MCF 10A (cell line): ENCODE results near the gene SP2. TPM values are rescaled to one million over a fixed set of nuclear protein-coding genes. Genes with fewer than 3 reads are reported as not detected.
A peak's percentile ranks its signal among the peaks of the same experiment; 100 is the strongest.

Source experiments
- BruUV-seq: library from RNA; stranded (reverse); fragments of 400-500 nt; replicated peaks from 2 replicates; lab custom pipeline; 2021; lab: Mats Ljungman, UMichigan
- CTCF ChIA-PET: fragments of 300-600 bp; sonication (Branson Sonifier 250); formaldehyde crosslinking; extraction: SDS; loops from one replicate; lab custom pipeline; 2021; ENCODE audit warnings: antibody characterized with exemption, inconsistent platforms; lab: Yijun Ruan, JAX
- POLR2A ChIA-PET: fragments of 300-600, 350-650 bp; sonication (Branson Sonifier 250); formaldehyde crosslinking; extraction: SDS; loops from one replicate; lab custom pipeline; 2020; ENCODE audit warnings: antibody characterized with exemption, inconsistent platforms; lab: Yijun Ruan, JAX
- DNase-seq: peaks from one replicate; pipeline ENCODE4 v3.0.0-alpha.2; 2018; ENCODE audit not compliant: unreplicated experiment
- H3K27ac Mint-ChIP-seq: one replicate; pipeline ENCODE4 v1.8.0; 2022; ENCODE audit warnings: mild to moderate bottlenecking, low read depth, mixed read lengths; ENCODE audit not compliant: unreplicated experiment
- H3K27me3 Mint-ChIP-seq: one replicate; pipeline ENCODE4 v1.8.0; 2022; ENCODE audit warnings: mixed read lengths; ENCODE audit not compliant: insufficient read depth, unreplicated experiment
- H3K36me3 Mint-ChIP-seq: one replicate; pipeline ENCODE4 v1.8.0; 2022; ENCODE audit warnings: mild to moderate bottlenecking, moderate library complexity, mixed read lengths; ENCODE audit not compliant: insufficient read depth, unreplicated experiment
- H3K4me1 Mint-ChIP-seq: one replicate; pipeline ENCODE4 v1.8.0; 2022; ENCODE audit warnings: mixed read lengths; ENCODE audit not compliant: insufficient read depth, unreplicated experiment
- H3K4me3 Mint-ChIP-seq: one replicate; pipeline ENCODE4 v1.8.0; 2022; ENCODE audit warnings: mild to moderate bottlenecking, moderate library complexity, mixed read lengths; ENCODE audit not compliant: unreplicated experiment
- H3K9me3 Mint-ChIP-seq: one replicate; pipeline ENCODE4 v1.8.0; 2022; ENCODE audit warnings: mixed read lengths; ENCODE audit not compliant: unreplicated experiment
- intact Hi-C: fragments of 100-400 bp; cut with micrococcal nuclease; formaldehyde crosslinking; loops from 2 replicates; pipeline ENCODE4 v1.14.1; 2022
- total RNA-seq: library from RNA; stranded (reverse); gene quantifications from 2 replicates; pipeline ENCODE4 v1.2.3, GENCODE V29; 2022
- TF ChIP-seq, protein P1 (sequence below): fragments of 200-600 bp; IDR thresholded peaks from one replicate; pipeline ENCODE4 v1.8.0; 2022; ENCODE audit warnings: antibody characterized with exemption, mild to moderate bottlenecking; ENCODE audit not compliant: unreplicated experiment

The SP2 gene
- total RNA-seq, 1 experiment from 2014 or later = 15.1 TPM

DNA sequence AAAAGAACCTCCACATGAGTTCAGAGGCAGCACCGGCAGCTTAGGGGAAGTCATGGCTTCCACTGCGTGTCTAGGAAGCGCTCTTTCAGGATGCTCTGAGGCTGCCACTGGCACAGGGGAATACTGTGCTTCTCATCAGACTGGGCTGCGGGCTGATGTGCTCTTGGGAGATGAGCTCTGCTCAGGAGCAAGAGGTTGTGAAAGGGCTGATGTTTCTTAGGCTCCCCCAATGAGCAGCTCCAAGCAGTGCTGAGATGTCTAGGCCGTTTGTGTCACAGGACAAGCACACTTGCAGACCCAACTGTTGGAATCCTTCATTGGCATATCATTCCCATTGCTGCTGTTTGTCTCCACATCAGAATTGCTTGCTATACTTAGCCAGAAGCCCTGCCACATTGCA, 3.6 kb downstream of the SP2 start:
- intact Hi-C loops = no loop called here
- no peaks in the 10 kb centered on the region for H3K27me3 Mint-ChIP-seq
- H3K9me3 Mint-ChIP-seq = no peaks in the 10 kb centered on the region
- POLR2A ChIA-PET = no interaction called here
- H3K4me3 Mint-ChIP-seq = no peak overlapping the region
- H3K4me1 Mint-ChIP-seq = peaks cover 31% of the 10 kb centered on the region
- CTCF ChIA-PET = interaction anchor here (0.9 kb wide), 1 partner anchor 44 kb away, joined by 3 read pairs; no protein-coding TSS in a partner anchor
- peak overlapping the region; percentile 42 for H3K27ac Mint-ChIP-seq
- TF ChIP-seq, protein P1, sequence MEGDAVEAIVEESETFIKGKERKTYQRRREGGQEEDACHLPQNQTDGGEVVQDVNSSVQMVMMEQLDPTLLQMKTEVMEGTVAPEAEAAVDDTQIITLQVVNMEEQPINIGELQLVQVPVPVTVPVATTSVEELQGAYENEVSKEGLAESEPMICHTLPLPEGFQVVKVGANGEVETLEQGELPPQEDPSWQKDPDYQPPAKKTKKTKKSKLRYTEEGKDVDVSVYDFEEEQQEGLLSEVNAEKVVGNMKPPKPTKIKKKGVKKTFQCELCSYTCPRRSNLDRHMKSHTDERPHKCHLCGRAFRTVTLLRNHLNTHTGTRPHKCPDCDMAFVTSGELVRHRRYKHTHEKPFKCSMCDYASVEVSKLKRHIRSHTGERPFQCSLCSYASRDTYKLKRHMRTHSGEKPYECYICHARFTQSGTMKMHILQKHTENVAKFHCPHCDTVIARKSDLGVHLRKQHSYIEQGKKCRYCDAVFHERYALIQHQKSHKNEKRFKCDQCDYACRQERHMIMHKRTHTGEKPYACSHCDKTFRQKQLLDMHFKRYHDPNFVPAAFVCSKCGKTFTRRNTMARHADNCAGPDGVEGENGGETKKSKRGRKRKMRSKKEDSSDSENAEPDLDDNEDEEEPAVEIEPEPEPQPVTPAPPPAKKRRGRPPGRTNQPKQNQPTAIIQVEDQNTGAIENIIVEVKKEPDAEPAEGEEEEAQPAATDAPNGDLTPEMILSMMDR = no peak
- peaks cover 17% of the 10 kb centered on the region for H3K36me3 Mint-ChIP-seq
- BruUV-seq = no TSS peak
- DNase-seq = no peak

DNA sequence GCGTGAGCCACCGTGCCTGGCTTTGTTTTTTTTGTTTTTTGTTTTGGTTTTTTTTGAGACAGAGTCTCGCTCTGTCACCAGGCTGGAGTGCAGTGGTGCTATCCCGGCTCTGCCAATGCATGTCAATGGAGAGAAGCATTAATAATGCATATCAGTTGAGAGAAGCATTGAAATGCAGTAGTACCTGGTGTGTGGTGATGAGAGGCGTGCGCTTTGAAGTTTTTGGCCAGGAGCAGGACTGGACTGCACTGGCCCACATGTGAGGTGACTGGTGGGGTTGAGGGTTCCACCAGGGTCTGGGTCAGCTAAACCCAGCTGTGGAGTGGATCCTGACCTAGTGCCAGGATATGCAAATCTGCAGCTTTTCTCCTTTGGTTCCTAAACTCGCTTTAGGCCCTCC, 5.4 kb downstream of the SP2 start:
- no peak overlapping the region for H3K4me3 Mint-ChIP-seq
- peaks cover 17% of the 10 kb centered on the region for H3K36me3 Mint-ChIP-seq
- ChIA-PET POLR2A (interaction anchor here (1.4 kb wide), 1 partner anchor 30 kb away, joined by 5 read pairs; no protein-coding TSS in a partner anchor), CTCF (interaction anchor here (0.5 to 0.6 kb wide), 2 partner anchors 46 to 124 kb away, joined by 3 read pairs; no protein-coding TSS in a partner anchor)
- TF ChIP-seq, protein P1 = no peak
- intact Hi-C loops = no loop called here
- H3K27ac Mint-ChIP-seq = no peak overlapping the region
- H3K27me3 Mint-ChIP-seq = no peaks in the 10 kb centered on the region
- H3K9me3 Mint-ChIP-seq = no peaks in the 10 kb centered on the region
- no TSS peak for BruUV-seq
- DNase-seq = no peak
- H3K4me1 Mint-ChIP-seq = peaks cover 35% of the 10 kb centered on the region

DNA sequence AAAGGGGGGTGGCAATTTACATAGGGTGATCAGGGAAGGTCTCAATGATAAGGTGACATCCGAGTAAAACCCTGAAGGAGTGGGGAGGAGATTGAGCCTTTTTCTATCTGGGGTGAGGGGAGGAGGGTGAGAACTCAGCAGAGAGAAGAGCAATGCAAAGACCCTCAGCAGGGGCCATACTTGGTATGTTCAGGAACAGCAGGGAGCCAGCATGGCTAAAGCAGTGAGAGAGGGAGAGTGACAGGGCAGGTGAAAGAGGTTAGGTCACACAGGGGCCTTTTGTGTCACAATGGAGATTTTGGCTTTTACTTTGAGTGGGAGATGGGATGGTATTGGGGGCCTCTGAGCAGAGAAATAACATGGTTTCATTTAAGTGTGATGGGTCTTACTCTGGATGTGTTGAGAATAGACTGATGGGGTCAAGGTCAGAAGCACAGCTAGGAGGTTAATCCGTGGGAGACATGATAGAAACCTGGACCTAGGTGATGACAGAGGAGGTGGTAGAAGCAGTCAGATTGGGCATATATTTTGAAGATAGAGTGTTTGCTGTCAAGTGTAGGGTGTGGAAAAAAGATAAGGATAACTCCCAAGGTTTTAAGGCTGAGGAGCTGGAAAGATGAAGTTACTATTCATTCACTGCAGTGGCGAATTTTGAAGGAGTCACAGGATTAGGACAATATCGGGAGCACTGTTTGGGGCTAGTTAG, 6.2 kb downstream of the SP2 start:
- TF ChIP-seq, protein P1 = no peak
- H3K27me3 Mint-ChIP-seq = no peaks in the 10 kb centered on the region
- POLR2A ChIA-PET = interaction anchor here (0.8 kb wide), 1 partner anchor 41 kb away, joined by 4 read pairs; no protein-coding TSS in a partner anchor

DNA sequence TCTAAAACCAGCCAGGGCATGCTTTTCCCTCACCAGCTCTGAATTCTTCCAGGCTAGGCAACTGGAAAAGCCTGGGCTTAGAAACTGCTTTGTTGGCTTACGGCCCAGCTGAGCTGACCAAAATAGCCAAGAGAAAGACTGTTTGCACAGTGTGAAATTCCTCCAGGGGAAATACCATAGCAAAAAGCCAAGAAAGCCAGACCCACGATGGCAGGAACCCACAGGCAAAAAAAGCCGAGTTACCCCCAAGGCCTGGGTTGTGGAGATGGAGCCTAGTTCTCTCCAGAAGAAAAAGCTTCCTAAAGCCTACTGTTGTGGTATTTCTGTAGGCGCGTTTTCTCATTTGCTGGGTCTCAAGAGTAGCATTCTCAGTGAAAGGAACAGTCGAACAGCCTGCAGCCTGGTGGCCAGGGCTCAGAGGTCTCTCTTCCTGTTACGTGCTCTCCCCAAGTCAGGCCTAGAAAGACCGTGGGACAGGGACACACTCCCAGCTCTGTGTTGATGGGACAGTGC, 9.2 kb downstream of the SP2 start:
- TF ChIP-seq, protein P1 = no peak
- Mint-ChIP-seq H3K9me3 (no peaks in the 10 kb centered on the region), H3K27ac (peak overlapping the region; percentile 21), H3K4me3 (no peak overlapping the region), H3K36me3 (peaks cover 26% of the 10 kb centered on the region), H3K4me1 (peaks cover 30% of the 10 kb centered on the region), H3K27me3 (no peaks in the 10 kb centered on the region)
- POLR2A ChIA-PET = interaction anchor here (0.5 to 2.4 kb wide), 15 partner anchors 8 to 162 kb away, joined by 3 to 30 read pairs (median 5); partner anchors contain the start of genes CDK5RAP3, LRRC46, MRPL10 and PNPO
- intact Hi-C loops = no loop called here
- CTCF ChIA-PET = interaction anchor here (0.6 to 1.8 kb wide), 9 partner anchors 10 to 193 kb away, joined by 3 to 9 read pairs (median 3); partner anchors contain the start of genes CDK5RAP3 and PNPO
- peak; percentile 33 for DNase-seq
- no TSS peak for BruUV-seq

More for the DNA sequence above, 6.2 kb downstream of the SP2 start:
- Mint-ChIP-seq H3K36me3 (peaks cover 17% of the 10 kb centered on the region), H3K4me1 (peaks cover 38% of the 10 kb centered on the region), H3K27ac (peak overlapping the region; percentile 3), H3K9me3 (no peaks in the 10 kb centered on the region), H3K4me3 (no peak overlapping the region)
- no peak for DNase-seq
- CTCF ChIA-PET = interaction anchor here (0.7 kb wide), 1 partner anchor 45 kb away, joined by 3 read pairs; no protein-coding TSS in a partner anchor
- no TSS peak for BruUV-seq
- intact Hi-C loops = no loop called here
